ENCODE measurements around the gene TIMM44. TPM values are rescaled to one million over a fixed set of nuclear protein-coding genes. Genes with fewer than 3 reads are reported as not detected.
A peak's percentile ranks its signal among the peaks of the same experiment; 100 is the strongest.

TIMM44 gene
- total and polyA plus RNA-seq, 10 donors, result 33.2 to 94.9 (median 64.7) TPM

DNA sequence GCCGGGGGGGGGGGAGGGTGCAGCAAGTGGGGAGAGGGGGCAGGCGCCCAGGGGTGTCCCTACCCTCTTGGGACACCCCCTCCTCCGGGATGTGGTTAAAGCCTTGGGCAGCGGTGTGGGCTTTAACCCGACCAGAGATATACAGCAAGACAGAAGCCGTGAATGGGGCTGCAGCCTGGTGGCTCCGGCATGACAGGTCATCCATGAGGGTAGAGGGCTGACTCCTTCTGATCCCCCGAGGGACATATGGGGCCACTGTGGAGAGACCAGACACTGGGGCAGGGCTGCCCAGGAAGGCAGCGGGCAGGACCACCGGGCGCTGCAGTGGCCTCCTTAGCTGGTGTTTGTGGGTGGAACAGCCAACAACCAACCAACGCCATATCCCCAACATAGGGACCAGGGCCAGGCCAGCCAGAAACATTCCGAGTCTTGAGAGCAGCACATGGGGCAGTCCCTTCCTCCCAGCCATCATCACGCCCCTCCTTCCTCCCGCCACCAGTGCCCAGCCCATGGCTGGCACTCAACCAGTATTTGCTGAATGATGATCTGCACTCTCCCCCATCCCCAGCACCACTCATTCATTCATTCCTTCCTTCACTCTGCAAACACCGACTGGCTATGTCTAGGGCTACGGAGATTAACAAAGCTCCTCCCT, 43.8 kb upstream of the TIMM44 start:
- intact Hi-C loops (cut with DNase I; ENCODE audit: low total_unique reads), result no loop called here
- TF ChIP-seq, protein P1, sequence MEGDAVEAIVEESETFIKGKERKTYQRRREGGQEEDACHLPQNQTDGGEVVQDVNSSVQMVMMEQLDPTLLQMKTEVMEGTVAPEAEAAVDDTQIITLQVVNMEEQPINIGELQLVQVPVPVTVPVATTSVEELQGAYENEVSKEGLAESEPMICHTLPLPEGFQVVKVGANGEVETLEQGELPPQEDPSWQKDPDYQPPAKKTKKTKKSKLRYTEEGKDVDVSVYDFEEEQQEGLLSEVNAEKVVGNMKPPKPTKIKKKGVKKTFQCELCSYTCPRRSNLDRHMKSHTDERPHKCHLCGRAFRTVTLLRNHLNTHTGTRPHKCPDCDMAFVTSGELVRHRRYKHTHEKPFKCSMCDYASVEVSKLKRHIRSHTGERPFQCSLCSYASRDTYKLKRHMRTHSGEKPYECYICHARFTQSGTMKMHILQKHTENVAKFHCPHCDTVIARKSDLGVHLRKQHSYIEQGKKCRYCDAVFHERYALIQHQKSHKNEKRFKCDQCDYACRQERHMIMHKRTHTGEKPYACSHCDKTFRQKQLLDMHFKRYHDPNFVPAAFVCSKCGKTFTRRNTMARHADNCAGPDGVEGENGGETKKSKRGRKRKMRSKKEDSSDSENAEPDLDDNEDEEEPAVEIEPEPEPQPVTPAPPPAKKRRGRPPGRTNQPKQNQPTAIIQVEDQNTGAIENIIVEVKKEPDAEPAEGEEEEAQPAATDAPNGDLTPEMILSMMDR (IDR thresholded peaks at IDR 0.05 in 8 of 11, conservative IDR thresholded peaks at IDR 0.05 in 3 of 11), result no peak
- TF ChIP-seq POLR2AphosphoS5 (IDR thresholded peaks at IDR 0.05), result no peak
- no peak for TF ChIP-seq POLR2A (IDR thresholded peaks at IDR 0.05)
- no peaks in the 10 kb centered on the region for H3K27me3 ChIP-seq (replicated peaks in 1 of 7)
- peaks cover 4 to 50% (median 26%) of the 10 kb centered on the region in 6 donors for H3K4me1 ChIP-seq
- H3K27ac ChIP-seq, result peak overlapping the region in 6 of 8 donors; percentile 13 to 68 (median 48)
- WGBS, 5 donors, result 73 to 91% (median 82%) methylated on average over 11 to 17 of the region's 17 CpGs
- no peaks in the 10 kb centered on the region for H3K9me3 ChIP-seq
- peaks cover 7 to 100% (median 72%) of the 10 kb centered on the region in 6 donors for H3K36me3 ChIP-seq
- no peak overlapping the region for H3K4me3 ChIP-seq
- peak; percentile 55 for DNase-seq

DNA sequence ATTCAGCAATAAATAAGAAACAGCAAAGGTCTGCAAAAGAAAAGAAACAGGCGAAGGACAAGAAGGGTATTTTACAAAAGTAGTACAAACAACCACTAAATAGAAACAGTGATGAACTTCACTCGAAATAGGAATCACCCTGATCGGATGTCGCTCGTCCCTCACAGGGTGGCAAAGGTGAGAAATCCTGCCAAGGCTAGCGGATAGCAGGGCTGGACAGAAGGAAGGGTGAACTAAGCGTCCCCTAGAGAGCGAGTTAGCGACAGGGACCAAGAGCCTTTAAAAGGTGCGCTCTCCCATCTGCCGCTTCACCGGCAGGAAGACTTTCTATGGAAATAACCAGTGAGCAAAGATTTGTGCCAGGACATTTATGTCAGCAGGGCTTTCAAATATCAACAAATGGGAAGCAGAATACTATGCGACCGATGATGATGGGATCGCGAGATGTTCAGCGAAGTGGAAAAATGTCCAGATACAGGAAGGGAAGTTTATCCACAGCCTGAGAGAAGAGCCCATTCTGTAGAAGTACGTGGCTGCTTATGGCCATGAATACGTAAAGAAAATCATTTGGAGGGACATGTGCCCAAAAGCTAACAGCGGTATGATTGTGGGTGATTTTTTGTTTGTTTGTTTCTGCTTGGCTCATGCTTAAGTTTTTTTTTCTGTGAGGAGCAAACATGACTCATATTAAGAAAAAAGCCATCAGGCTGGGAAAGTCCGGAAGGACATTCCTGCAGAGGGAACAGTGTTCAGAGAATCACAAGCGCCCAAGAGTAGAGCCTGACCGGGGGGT, 43.1 kb upstream of the TIMM44 start:
- Histone ChIP-seq H3K9me3 (no peaks in the 10 kb centered on the region), H3K36me3 (peaks cover 7 to 100% (median 72%) of the 10 kb centered on the region in 6 donors), H3K27ac (peak overlapping the region in 5 of 8 donors; percentile 43 to 68 (median 61)), H3K4me1 (peaks cover 4 to 57% (median 29%) of the 10 kb centered on the region in 6 donors), H3K27me3 (replicated peaks in 1 of 7) (no peaks in the 10 kb centered on the region), H3K4me3 (no peak overlapping the region)
- 83 to 89% (median 87%) methylated on average over 23 of the region's 23 CpGs for WGBS, 5 donors
- TF ChIP-seq POLR2A (IDR thresholded peaks at IDR 0.05), result no peak
- TF ChIP-seq POLR2AphosphoS5 (IDR thresholded peaks at IDR 0.05), result no peak
- TF ChIP-seq, protein P1 (IDR thresholded peaks at IDR 0.05 in 8 of 11, conservative IDR thresholded peaks at IDR 0.05 in 3 of 11), result no peak
- intact Hi-C loops (cut with DNase I; ENCODE audit: low total_unique reads), result no loop called here
- no peak for DNase-seq

DNA sequence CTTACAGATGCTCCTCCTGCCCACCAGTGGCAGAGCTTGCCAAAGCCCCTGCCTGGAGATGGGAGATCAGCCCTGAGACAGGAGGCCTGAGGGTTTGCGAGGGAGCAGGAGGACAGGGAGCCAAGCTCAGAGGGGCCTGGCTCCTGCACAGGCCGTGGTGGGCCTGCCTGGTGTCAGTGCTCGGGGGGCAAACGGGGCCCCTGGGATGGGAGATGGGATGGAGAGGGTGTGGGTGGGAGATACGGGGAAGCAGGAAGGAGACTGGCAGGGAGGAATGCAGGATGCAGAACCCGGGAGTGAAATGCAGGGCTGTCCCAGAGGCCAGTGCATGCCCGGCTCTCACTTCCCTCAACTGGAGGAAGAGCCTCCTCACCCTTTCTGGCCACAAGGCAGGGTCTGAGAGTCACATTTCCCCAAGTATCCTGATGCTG, 42.0 kb upstream of the TIMM44 start:
- no peaks in the 10 kb centered on the region for H3K9me3 ChIP-seq
- intact Hi-C loops (cut with DNase I; ENCODE audit: low total_unique reads), result no loop called here
- 77 to 85% (median 78%) methylated on average over 6 to 7 of the region's 7 CpGs for WGBS, 5 donors
- H3K27ac ChIP-seq, result peak overlapping the region in 2 of 8 donors; percentile 68
- no peak overlapping the region for H3K4me3 ChIP-seq
- peaks cover 4 to 58% (median 31%) of the 10 kb centered on the region in 6 donors for H3K4me1 ChIP-seq
- TF ChIP-seq POLR2AphosphoS5 (IDR thresholded peaks at IDR 0.05), result no peak
- no peak for TF ChIP-seq POLR2A (IDR thresholded peaks at IDR 0.05)
- TF ChIP-seq, protein P1 (IDR thresholded peaks at IDR 0.05 in 8 of 11, conservative IDR thresholded peaks at IDR 0.05 in 3 of 11), result no peak
- H3K36me3 ChIP-seq, result peaks cover 0 to 100% (median 69%) of the 10 kb centered on the region in 6 donors
- no peak for DNase-seq
- no peaks in the 10 kb centered on the region for H3K27me3 ChIP-seq (replicated peaks in 1 of 7)
